HG03039 (cell line): Measurements from ENCODE around the gene ARPC5L.

Source experiments
- ATAC-seq: cut with Tn5 transposase; IDR thresholded peaks from one replicate; pipeline ENCODE4 v1.9.1; 2021; ENCODE audit warnings: mild to moderate bottlenecking, moderate library complexity; ENCODE audit not compliant: unreplicated experiment

ARPC5L gene

DNA sequence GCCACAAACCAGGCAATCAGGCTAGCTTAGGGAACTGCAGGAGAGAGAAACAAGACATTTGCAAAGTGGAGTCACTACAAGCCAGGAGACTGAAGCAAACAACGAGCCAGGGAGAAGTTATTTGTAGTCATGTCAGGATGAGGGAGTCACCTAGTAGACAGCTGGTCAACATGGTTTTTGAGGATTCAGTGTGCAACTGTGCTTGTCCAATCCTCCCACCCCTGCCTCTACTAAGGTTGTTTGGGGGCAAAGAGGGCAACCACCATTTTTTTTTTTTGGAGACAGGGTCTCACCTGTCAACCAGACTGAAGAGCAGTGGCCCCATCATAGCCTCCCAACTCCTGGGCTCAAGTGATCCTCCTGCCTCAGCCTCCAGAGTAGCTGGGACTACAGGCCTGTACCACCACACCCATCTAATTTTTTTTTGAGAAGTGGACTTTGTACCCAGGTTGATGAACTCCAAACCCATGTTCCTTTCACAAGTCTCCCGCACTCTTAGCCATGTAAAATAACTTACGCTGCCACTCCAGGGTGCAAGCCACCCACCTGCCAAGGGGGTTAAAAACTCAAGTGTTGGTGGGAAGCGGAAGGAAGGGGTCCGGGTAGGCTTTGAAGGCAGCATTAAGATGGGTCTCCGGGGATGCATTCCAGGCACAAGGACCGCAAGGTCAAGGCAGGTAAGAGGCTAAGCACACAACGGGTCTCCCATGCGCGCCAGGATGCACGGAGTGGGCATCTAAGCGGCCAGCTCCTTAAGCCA lies 1.2 kb upstream of the ARPC5L start:
- no peak for ATAC-seq

- ATAC-seq, result no peak
Measured at GRCh38 chr9:124863371-124863871, 1.5 kb downstream of the ARPC5L start.

DNA sequence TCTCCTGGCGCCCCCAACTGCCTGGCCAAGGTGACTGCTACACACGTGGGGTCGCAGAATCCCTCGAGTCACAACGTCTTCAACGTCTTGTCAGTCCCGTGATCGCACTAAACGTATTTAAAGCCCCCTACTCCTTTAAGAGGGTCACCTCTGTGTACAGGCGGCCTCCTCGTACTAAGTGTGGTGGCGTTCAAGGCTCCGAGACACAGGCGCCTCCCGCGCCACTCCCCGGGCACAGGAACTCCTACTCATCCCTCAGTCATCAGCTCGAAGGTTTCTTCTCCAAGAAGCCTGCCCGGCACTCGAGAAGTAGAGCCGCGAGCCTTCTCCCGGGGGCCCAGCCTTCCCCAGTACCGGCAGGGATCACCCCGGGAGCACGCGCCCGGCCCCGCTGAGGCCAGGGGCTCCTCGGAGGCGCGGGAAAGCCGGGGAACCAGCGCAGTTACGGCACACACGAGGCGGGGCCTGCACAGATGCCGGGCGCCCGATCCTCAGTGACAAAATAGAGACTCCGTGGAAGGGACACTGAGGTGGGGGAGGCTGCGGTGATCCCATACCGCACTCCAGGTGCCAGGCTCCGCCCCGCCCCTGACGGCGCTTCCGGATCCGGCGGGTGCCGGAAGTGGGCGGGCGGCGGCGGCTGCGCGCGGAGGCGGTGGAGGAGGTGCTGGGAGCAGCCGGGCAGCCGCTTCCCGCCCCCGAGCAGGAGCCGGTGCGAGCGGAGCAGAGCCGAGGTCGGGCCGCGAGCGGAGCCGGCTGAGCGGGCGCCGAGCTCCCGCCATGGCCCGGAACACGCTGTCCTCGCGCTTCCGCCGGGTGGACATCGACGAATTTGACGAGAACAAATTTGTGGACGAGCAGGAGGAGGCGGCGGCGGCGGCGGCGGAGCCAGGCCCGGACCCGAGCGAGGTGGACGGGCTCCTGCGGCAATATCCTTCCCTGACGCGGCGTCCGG lies 6.9 kb downstream of the ARPC5L start:
- ATAC-seq, result peak; percentile 44

DNA sequence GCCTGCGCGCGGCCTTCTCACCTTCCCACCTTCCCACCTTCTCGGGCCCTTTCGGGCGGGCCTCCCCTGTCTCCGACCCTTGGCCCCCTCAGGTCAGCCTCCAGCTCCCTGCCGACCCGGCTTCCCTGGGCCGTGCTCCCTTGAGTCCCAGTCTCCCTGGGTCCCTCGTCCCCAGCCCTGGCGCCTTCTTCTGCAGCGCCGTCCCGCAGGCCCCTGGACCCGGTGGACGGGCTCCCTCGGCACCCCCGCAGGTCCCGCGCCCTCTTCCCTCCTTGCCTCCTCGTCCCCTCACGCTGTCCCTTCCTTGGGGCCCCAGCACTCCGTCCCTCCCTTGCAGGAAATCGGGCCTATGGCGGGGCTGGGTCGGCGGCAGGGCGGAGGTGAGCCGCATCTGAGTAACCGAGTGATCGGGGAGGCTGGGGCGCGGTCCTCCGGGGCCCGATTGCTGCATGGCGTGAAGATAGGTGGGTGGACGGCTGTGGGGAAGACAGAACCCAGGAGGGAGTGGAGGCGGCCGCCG lies 7.6 kb downstream of the ARPC5L start:
- peak; percentile 11 for ATAC-seq

- ATAC-seq, result peak; percentile 31
Measured at GRCh38 chr9:124869986-124870560, 8.1 kb downstream of the ARPC5L start.

DNA sequence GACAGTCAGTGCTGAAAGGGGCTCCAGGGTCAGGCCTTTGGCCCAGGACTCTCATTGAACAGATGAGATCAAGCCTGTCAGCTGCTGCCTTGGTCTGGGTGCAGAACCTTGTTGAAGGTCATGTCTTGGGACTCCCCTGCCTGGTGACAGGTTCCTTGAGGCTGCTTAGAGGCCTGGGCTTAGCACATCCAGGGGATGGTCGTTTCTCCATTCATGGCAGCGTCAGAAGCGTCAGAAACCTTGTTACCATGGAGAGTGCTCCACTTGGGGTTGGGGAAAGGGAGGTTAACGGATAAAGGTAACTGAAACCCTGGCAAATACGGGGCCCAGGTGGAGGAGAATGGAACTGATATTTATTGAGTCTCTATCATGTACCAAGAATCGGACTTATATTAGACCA lies 8.8 kb downstream of the ARPC5L start:
- ATAC-seq, result no peak

DNA sequence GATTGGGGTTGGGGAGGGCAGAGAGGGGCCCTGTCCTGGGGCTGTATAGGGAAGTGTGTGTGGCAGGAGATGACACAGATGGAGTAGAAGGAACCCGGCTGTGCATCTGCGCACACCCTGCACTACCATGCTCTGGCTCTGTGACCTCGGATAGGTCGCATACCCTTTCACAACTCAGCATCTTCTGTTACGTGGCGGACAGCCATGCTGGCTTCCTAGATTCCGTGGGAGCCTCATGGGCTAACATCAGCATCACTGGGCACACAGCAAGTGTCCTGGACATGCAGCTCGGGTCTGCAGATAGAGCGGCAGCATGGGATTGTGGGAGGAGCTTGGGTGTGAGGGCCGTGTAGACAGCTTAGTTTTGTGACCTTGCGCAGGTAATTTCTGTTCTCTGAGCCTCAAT lies 9.2 kb downstream of the ARPC5L start:
- ATAC-seq, result no peak

- no peak for ATAC-seq
Measured at GRCh38 chr9:124873664-124874063, 11.7 kb downstream of the ARPC5L start.

DNA sequence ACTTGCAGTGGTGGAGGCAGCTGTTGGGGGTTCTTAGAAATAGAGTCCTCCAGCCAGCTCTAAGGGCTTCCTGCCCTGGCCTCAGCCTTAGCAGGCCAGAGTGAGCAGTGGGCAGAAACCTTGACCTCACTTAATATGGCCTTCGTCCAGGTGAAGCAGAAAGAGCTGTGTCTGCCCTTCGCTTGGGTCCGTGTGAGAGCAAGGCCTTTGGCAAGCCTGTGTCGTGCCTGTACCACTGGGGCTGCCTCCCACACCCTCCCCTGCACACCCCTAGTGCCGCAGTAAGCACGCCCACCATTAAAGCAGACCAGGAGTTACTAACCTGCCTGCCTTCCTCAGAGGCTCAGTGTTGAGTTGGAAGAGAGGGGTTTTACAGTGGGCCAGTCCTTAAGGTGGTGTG lies 13.6 kb downstream of the ARPC5L start:
- no peak for ATAC-seq

DNA sequence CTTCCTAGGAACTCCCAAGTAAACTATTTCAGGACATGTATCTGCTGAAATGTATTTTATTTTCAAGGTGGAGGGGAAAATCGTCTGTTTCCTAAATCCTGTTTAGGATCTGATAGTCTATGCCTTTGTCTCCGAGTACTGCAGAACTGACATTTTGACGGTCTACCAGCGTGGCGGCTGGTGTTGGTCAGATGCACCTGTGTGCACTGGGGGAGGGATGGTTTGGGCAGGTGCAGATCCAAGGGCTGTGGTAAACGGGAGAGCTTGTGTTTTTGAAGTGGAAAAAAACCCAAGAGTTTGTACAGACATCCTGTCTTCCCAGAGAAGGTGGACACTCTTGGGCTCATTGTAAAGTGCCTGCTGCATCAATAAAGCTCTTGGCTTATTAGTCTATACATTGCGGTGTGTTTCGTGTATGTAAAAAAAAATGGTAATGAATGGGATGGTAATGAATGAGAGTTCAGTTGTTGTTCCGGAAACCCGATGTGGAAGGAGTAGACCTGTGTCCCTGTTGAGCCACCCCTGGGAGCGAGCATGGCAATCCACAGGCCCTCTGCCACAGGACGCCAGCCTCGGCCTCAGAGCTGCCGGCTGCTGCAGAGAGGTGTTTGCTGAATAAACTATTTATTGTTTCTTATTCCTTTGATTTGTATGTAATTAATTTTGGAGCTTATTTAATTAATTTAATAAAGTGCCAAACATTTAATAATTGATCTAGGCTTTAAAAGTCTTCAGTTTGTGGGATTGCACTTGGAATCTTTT lies 15.3 kb downstream of the ARPC5L start:
- no peak for ATAC-seq

DNA sequence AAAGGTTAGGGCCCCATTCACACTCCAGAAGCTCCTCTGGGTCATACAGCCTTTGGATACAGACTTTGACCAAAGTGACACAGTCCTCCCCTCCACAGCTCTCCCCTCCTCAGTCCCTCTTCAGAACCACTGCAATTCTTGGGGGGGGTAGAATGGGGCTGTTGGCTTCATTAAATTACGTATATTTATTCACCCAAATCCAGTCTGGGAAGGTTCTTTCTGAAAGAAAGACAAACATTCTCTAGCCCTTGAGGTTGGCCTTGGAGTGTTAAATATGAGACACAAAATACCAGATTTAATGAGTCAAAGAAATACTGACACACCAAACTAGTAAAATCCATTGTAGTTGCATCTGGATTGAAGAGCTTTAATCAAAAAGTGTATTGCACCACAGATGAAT lies 16.1 kb downstream of the ARPC5L start:
- ATAC-seq, result no peak

- no peak for ATAC-seq
Measured at GRCh38 chr9:124878518-124878917, 16.6 kb downstream of the ARPC5L start.

GRCh38 chr9:124879226-124879625 lies 17.3 kb downstream of the ARPC5L start:
- ATAC-seq, result no peak

DNA sequence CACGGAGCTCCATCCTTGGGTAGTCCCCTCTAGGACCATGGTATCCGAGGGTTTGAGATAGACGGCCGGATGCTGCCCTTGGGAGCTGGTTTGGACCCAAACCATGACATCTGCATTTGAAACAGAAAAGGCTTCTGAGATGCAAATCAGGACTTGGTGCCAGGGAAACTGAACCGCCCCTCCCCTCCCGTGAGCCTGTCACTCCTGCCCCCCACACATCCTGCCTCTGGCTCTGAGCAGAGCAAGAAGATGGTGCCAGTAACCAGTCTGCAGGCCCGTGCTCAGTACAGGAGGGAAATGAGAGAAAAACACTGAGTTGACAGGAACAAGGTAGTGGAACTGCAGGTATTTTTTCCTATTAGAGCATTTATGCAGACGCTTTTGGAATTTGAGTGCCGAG lies 18.6 kb downstream of the ARPC5L start:
- ATAC-seq, result no peak

GRCh38 chr9:124881138-124881743 lies 19.3 kb downstream of the ARPC5L start:
- ATAC-seq, result no peak

DNA sequence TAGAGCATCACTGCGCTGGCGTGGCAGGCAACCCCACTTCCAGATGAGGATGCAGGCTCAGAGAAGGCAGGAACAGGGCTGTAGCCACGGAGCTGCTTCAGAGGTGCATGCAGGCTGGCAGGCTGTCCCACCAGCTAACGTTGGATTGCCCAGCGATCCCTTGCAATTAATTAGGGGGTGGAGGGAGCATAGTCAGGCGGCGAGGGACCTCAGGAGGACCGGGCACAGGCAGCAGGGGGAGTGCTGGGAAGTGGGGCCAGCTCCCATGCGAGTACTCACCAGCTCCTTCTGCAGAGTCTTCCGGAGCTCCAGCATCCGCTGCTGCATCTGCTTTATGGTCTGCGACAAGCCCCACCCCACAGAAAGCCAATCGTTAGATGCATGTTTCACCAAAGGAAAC lies 20.3 kb downstream of the ARPC5L start:
- ATAC-seq, result no peak

DNA sequence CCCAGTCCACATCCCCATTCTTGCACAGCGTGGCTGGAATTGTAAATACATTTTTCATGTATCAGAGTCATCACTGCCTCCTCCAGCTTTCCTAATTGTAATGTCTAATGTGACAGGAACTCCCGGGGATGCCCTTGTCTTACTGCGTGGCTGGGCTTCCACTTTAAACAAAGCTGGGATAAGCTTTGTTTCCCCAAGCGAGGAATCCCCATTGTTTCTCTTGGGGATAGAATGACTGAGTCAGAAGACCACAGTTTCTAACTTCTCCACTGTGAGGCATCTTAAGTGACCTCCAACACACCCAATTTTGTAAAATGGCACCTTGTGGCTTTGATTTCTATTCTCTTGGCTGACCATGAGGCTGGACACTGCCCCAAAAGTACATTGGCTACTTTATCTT lies 22.4 kb downstream of the ARPC5L start:
- ATAC-seq, result no peak

DNA sequence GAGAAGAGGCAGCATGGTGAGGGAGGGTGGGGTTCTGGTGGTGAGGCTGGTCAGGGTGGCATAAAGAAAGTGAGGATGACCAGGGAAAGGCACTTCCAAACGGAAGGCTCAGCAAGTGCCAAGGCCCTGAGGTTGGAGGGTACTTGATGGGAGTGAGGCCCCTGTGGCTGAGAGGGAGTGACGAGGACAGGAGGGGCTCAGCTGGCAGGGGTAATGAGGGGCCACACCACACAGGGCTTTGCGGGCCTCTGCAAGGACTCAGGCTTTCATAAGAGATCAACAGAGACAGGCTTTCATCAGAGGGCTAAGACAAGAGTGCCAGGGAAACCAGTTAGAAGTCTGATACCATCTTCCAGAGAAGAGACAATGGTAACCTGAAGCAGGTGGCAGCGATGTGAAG lies 23.6 kb downstream of the ARPC5L start:
- ATAC-seq, result no peak

DNA sequence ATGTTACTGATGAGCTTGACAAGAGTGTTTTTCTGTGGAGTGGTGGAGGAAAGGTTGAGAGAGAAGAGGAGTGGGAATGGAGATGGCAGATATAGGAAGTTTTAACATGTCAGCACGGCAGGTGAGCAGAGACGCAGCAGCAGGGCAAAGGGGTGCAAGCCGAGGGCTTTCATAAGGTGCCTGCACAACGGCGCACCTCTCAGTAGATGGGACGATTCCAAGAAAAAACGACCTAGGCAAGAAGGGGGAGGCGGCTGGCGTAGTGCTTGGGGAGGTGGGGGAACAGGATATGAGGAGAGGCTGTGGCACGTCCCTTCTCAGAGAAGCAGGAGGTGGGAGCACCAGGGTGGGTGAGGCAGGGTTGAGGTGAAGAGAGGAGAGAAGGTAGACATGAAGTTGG lies 24.5 kb downstream of the ARPC5L start:
- ATAC-seq, result no peak

- ATAC-seq, result no peak
Measured at GRCh38 chr9:124886866-124887492, 25.0 kb downstream of the ARPC5L start.
